CD14-positive monocyte (primary cell): ENCODE results near the gene DUS2. TPM values are rescaled to one million over a fixed set of nuclear protein-coding genes. Genes with fewer than 3 reads are reported as not detected.

Source experiments
- DNase-seq, 3 donors: peaks; one replicate each; pipeline ENCODE4 v3.0.0-alpha.2; 2011 to 2022
- H2AFZ ChIP-seq: 2 replicates; pipeline ENCODE4 v1.6.0; 2012; ENCODE audit warnings: mild to moderate bottlenecking, low read depth, low read length, inconsistent platforms; ENCODE audit not compliant: insufficient read depth, poor library complexity, severe bottlenecking
- H3K27ac ChIP-seq, 2 donors: 1 replicate in 1 of 2; 2 replicates in 1 of 2; pipeline ENCODE4 v1.5.1; 2012 to 2013; ENCODE audit warnings: low read length in 2 of 2, control low read depth in 1 of 2, inconsistent platforms in 1 of 2, low read depth in 1 of 2, mild to moderate bottlenecking in 1 of 2
- H3K27me3 ChIP-seq, 2 donors: one replicate each; pipeline versions ENCODE4 v1.6.0 to v1.6.1; 2011 to 2013; ENCODE audit warnings: low read length in 2 of 2; ENCODE audit not compliant: control insufficient read depth in 2 of 2, insufficient read depth in 2 of 2
- H3K36me3 ChIP-seq, 2 donors: replicated peaks in 1 of 2; 1 replicate in 1 of 2; 2 replicates in 1 of 2; pipeline versions ENCODE4 v1.5.1 to v1.6.1; 2012 to 2013; ENCODE audit warnings: low read length in 2 of 2, control low read depth in 1 of 2, inconsistent platforms in 1 of 2, mild to moderate bottlenecking in 1 of 2; ENCODE audit not compliant: insufficient read depth in 2 of 2, control insufficient read depth in 1 of 2
- H3K4me1 ChIP-seq, 2 donors: 1 replicate in 1 of 2; 2 replicates in 1 of 2; pipeline versions ENCODE4 v1.5.1 to v1.6.1; 2012 to 2013; ENCODE audit warnings: low read length in 2 of 2, control low read depth in 1 of 2, inconsistent platforms in 1 of 2, mild to moderate bottlenecking in 1 of 2, moderate library complexity in 1 of 2; ENCODE audit not compliant: insufficient read depth in 2 of 2, control insufficient read depth in 1 of 2
- H3K4me2 ChIP-seq: replicated peaks from 2 replicates; pipeline ENCODE3; 2012; ENCODE audit warnings: low read length, moderate library complexity, mild to moderate bottlenecking; ENCODE audit not compliant: poor library complexity, severe bottlenecking; ENCODE audit errors: extremely low read depth
- H3K4me3 ChIP-seq, 3 experiments: fragments of 200-600 bp in 1 of 3; sonication (generic) in 1 of 3; replicated peaks in 1 of 3; 1 replicate in 2 of 3; 2 replicates in 1 of 3; pipeline ENCODE4 v1.5.1; 2011 to 2013; ENCODE audit warnings: low read length in 3 of 3, mild to moderate bottlenecking in 3 of 3, control low read depth in 2 of 3, low read depth in 2 of 3, inconsistent platforms in 1 of 3, moderate library complexity in 1 of 3
- H3K79me2 ChIP-seq: 2 replicates; pipeline ENCODE4 v1.6.0; 2012; ENCODE audit warnings: mild to moderate bottlenecking, control low read depth, inconsistent platforms, low read length, moderate library complexity; ENCODE audit not compliant: insufficient read depth
- H3K9ac ChIP-seq: 2 replicates; pipeline ENCODE4 v1.6.0; 2017; ENCODE audit warnings: low read length, mild to moderate bottlenecking; ENCODE audit not compliant: insufficient read depth, poor library complexity, severe bottlenecking
- H3K9me3 ChIP-seq, 2 donors: replicated peaks in 1 of 2; 1 replicate in 1 of 2; 2 replicates in 1 of 2; pipeline versions ENCODE4 v1.5.1 to v1.6.1; 2012 to 2013; ENCODE audit warnings: low read length in 2 of 2, control low read depth in 1 of 2; ENCODE audit not compliant: control insufficient read depth in 1 of 2, insufficient read depth in 1 of 2
- H4K20me1 ChIP-seq: 2 replicates; pipeline ENCODE4 v1.6.0; 2012; ENCODE audit warnings: mild to moderate bottlenecking, low read length, control low read depth, moderate library complexity; ENCODE audit not compliant: insufficient read depth
- H3K27ac Mint-ChIP-seq, 7 donors: one replicate each; pipeline ENCODE4 v1.8.0; 2020; ENCODE audit warnings: mild to moderate bottlenecking in 7 of 7, mixed read lengths in 7 of 7, moderate library complexity in 6 of 7, inconsistent platforms in 2 of 7
- H3K27me3 Mint-ChIP-seq, 3 donors: one replicate each; pipeline ENCODE4 v1.8.0; 2021 to 2022; ENCODE audit warnings: low read depth in 3 of 3, mild to moderate bottlenecking in 3 of 3, mixed read lengths in 3 of 3, moderate library complexity in 3 of 3, inconsistent platforms in 1 of 3
- H3K36me3 Mint-ChIP-seq, 2 donors: one replicate each; pipeline ENCODE4 v1.8.0; 2020; ENCODE audit warnings: mixed read lengths in 2 of 2, inconsistent platforms in 1 of 2, mild to moderate bottlenecking in 1 of 2
- H3K4me1 Mint-ChIP-seq: one replicate; pipeline ENCODE4 v1.8.0; 2020; ENCODE audit warnings: mild to moderate bottlenecking, mixed read lengths
- H3K4me3 Mint-ChIP-seq, 2 donors: one replicate each; pipeline ENCODE4 v1.8.0; 2020; ENCODE audit warnings: mild to moderate bottlenecking in 2 of 2, mixed read lengths in 2 of 2, moderate library complexity in 1 of 2
- H3K9me3 Mint-ChIP-seq, 7 donors: one replicate each; pipeline ENCODE4 v1.8.0; 2020 to 2022; ENCODE audit warnings: mixed read lengths in 7 of 7, mild to moderate bottlenecking in 6 of 7, moderate library complexity in 6 of 7, inconsistent platforms in 2 of 7
- WGBS: methylation state at CpG from one replicate; pipeline ENCODE4 v1.1.5; 2013; ENCODE audit warnings: missing lambda C conversion rate; ENCODE audit not compliant: insufficient coverage; 5-methylcytosine and 5-hydroxymethylcytosine counted together
- intact Hi-C, 2 donors: fragments of 100-400 bp; cut with micrococcal nuclease; formaldehyde crosslinking; loops; one replicate each; pipeline versions ENCODE4 v1.15.0 to v1.15.1; 2023
- polyA plus RNA-seq, 3 donors: library from polyadenylated mRNA; depleted of rRNA in 1 of 3; unstranded in 2 of 3; stranded (reverse) in 1 of 3; fragments of 300-500 nt in 2 of 3; fragments of >200 nt in 1 of 3; fragmentation: Illumina TruSeq in 2 of 3; gene quantifications; 1 replicate in 2 of 3; 2 replicates in 1 of 3; pipeline ENCODE4 v1.2.3, GENCODE V29; 2012 to 2021
- TF ChIP-seq, protein P1 (sequence below): fragments of 200-600 bp; IDR thresholded peaks from one replicate; pipeline ENCODE4 v1.8.0; 2022; ENCODE audit warnings: antibody characterized with exemption, mild to moderate bottlenecking

DUS2 gene
- polyA plus RNA-seq, 3 donors, result 18.4 to 40.7 (median 33.2) TPM

DNA sequence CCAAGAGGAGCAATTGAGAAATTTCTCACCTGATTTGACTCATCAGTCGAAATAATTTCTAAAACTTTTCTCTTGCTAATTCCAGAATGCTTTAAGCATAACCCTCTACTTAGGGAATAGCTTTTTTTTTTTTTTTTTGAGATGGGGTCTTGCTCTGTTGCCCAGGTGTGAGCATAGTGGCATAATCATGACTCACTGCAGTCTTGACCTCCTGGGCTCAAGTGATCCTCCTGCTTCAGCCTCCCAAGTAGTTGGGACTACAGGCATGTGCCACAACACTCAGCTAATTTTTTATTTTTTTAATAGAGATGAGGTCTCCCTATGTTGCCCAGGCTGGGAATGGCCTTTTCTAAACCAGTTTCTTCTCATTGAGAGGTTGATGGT, 48.4 kb downstream of the DUS2 start:
- no CpG with 5 or more reads among the region's 1 CpG for WGBS
- Histone ChIP-seq H3K4me3 (no peak overlapping the region), H3K79me2 (no peaks in the 10 kb centered on the region), H4K20me1 (no peaks in the 10 kb centered on the region), H3K4me1 (peaks cover 22 to 28% of the 10 kb centered on the region in 2 donors), H3K9me3 (no peaks in the 10 kb centered on the region), H2AFZ (no peak overlapping the region), H3K27ac (no peak overlapping the region), H3K27me3 (no peaks in the 10 kb centered on the region), H3K36me3 (peaks cover 75 to 95% of the 10 kb centered on the region in 2 donors), H3K9ac (no peak overlapping the region), H3K4me2 (no peak overlapping the region)
- Mint-ChIP-seq H3K4me1 (peaks cover 30% of the 10 kb centered on the region), H3K27me3 (peaks cover 0 to 4% (median 0%) of the 10 kb centered on the region in 3 donors), H3K4me3 (no peak overlapping the region), H3K27ac (no peak overlapping the region), H3K36me3 (peaks cover 82 to 95% of the 10 kb centered on the region in 2 donors), H3K9me3 (no peaks in the 10 kb centered on the region)
- DNase-seq, result no peak
- intact Hi-C loops, result no loop called here
- TF ChIP-seq, protein P1, sequence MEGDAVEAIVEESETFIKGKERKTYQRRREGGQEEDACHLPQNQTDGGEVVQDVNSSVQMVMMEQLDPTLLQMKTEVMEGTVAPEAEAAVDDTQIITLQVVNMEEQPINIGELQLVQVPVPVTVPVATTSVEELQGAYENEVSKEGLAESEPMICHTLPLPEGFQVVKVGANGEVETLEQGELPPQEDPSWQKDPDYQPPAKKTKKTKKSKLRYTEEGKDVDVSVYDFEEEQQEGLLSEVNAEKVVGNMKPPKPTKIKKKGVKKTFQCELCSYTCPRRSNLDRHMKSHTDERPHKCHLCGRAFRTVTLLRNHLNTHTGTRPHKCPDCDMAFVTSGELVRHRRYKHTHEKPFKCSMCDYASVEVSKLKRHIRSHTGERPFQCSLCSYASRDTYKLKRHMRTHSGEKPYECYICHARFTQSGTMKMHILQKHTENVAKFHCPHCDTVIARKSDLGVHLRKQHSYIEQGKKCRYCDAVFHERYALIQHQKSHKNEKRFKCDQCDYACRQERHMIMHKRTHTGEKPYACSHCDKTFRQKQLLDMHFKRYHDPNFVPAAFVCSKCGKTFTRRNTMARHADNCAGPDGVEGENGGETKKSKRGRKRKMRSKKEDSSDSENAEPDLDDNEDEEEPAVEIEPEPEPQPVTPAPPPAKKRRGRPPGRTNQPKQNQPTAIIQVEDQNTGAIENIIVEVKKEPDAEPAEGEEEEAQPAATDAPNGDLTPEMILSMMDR, result no peak

- Histone ChIP-seq H3K9me3 (no peaks in the 10 kb centered on the region), H2AFZ (no peak overlapping the region), H3K4me2 (no peak overlapping the region), H3K36me3 (peaks cover 76 to 97% of the 10 kb centered on the region in 2 donors), H3K27me3 (no peaks in the 10 kb centered on the region), H3K4me1 (peaks cover 22 to 28% of the 10 kb centered on the region in 2 donors), H3K9ac (no peak overlapping the region), H3K79me2 (no peaks in the 10 kb centered on the region), H3K4me3 (no peak overlapping the region), H4K20me1 (no peaks in the 10 kb centered on the region), H3K27ac (no peak overlapping the region)
- peaks cover 30% of the 10 kb centered on the region for H3K4me1 Mint-ChIP-seq
- H3K27ac Mint-ChIP-seq, result peak overlapping the region in 2 of 7 donors; percentile 6 to 37
- 100% methylated on average over 3 of the region's 9 CpGs for WGBS
- H3K4me3 Mint-ChIP-seq, result no peak overlapping the region
- no peaks in the 10 kb centered on the region for H3K9me3 Mint-ChIP-seq
- TF ChIP-seq, protein P1, result no peak
- H3K27me3 Mint-ChIP-seq, result peaks cover 0 to 4% (median 0%) of the 10 kb centered on the region in 3 donors
- intact Hi-C loops, result no loop called here
- DNase-seq, result no peak
- peaks cover 83 to 97% of the 10 kb centered on the region in 2 donors for H3K36me3 Mint-ChIP-seq
These were observed 49.1 kb downstream of the DUS2 start for GRCh38 chr16:68072038-68072695.
